ENCODE results near the gene THPO.

The THPO gene

DNA sequence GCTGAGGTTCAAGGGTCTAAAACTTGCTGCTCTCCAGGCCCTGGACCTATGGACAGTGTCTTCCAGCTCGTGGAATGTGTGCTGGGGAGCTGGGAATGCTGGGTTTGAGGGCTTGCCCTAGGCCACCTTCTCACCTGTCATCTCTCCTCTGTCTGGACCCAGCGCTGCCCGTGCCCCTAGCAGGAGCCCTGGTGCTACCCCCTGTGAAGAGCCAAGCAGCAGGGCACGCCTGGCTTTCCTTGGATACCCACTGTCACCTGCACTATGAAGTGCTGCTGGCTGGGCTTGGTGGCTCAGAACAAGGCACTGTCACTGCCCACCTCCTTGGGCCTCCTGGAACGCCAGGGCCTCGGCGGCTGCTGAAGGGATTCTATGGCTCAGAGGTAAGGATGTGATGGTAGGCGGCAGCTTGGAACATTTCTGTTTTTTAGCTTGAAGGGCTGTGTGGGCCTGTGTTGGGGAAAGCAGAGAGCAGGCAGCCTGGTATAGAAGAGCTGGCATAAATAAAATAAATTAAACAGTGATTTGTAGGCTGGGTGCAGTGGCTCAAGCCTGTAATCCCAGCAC is 6.9 kb upstream of the THPO start:
- no peak for DNase-seq (ENCODE audit: low read depth)

GRCh38 chr3:184384342-184384741 is 6.3 kb upstream of the THPO start:
- DNase-seq (ENCODE audit: low read depth), result no peak

DNA sequence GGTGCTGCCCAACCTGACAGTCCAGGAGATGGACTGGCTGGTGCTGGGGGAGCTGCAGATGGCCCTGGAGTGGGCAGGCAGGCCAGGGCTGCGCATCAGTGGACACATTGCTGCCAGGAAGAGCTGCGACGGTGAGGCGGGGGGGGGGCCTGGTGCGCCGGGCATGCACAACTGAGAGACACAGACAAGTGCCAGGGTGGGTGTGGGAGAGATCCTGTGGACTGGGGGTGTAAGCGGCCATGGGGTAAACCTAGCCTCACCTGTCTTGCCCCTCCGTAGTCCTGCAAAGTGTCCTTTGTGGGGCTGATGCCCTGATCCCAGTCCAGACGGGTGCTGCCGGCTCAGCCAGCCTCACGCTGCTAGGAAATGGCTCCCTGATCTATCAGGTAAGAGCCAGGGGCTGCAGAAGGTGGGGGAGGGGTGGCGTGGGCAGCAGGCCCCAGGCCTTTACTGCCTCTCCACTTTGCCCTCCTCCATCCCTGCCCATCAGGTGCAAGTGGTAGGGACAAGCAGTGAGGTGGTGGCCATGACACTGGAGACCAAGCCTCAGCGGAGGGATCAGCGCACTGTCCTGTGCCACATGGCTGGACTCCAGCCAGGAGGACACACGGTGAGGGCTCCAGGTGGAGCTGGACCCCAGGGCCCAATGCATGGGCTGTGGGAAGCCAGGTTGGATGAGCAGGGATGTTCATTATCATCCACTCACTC is 5.2 kb upstream of the THPO start:
- no peak for DNase-seq (ENCODE audit: low read depth)

GRCh38 chr3:184382326-184383032 is 4.5 kb upstream of the THPO start:
- no peak for DNase-seq (ENCODE audit: low read depth)

- DNase-seq (ENCODE audit: low read depth), result no peak
These were observed 3.5 kb upstream of the THPO start for GRCh38 chr3:184381261-184382224.

- DNase-seq (ENCODE audit: low read depth), result no peak
These were observed 2.7 kb upstream of the THPO start for GRCh38 chr3:184380627-184381260.

GRCh38 chr3:184380185-184380626 is 2.2 kb upstream of the THPO start:
- no peak for DNase-seq (ENCODE audit: low read depth)

GRCh38 chr3:184379358-184380184 is 1.6 kb upstream of the THPO start, which contains the start of gene CHRD:
CHRD (plus strand) TSS chr3:184380054; CDS start chr3:184380319, 265 bp downstream.
- DNase-seq (ENCODE audit: low read depth), result no peak

GRCh38 chr3:184378651-184379357 is 797 bp upstream of the THPO start:
- no peak for DNase-seq (ENCODE audit: low read depth)

DNA sequence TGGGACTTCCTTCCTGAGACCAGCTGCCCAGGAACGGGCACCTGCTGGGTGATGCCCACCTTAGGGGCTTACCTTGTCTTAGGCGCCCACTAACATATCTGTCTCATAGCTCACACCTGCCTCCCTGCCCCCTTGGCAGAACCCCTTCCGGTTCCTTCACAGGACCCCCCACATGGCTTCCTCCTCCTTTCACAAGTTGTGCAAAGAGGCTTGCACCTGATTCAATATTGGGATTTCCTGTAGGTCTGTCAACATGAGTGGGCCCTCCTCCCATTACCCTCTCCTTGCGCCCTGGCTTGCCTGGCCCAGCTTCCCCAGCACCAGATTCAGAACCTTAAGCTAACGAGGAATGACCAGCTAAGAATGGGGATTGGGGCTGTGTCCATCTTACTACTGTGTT is 633 bp downstream of the THPO start:
- no peak for DNase-seq (ENCODE audit: low read depth)

- no peak for DNase-seq (ENCODE audit: low read depth)
These were observed 2.1 kb downstream of the THPO start for GRCh38 chr3:184375747-184376461.

DNA sequence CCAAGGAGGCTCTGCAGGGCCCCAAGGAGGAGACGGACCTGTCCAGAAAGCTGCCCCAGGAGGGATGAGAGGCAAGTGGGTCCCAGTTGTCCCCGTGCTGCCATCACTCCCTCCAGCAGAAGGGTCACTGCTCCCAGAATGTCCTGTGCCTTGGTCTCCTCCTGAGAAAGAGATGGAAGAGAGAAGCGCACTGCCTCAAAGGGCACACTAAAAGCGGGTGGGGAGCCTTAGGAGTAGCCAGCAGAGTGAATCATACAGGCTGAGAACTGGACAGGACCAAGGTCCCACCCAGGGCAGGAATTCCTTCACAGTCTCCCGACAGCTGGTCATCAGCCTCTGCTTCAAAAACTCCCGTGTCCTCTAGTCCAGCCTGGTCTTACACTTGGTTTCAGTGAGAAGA is 4.6 kb downstream of the THPO start:
- no peak for DNase-seq (ENCODE audit: low read depth)

GRCh38 chr3:184372911-184373310 is 5.1 kb downstream of the THPO start:
- DNase-seq (ENCODE audit: low read depth), result no peak

GRCh38 chr3:184372296-184372821 is 5.6 kb downstream of the THPO start:
- DNase-seq (ENCODE audit: low read depth), result no peak

GRCh38 chr3:184371570-184372018 is 6.4 kb downstream of the THPO start:
- peak; percentile 35 for DNase-seq (ENCODE audit: low read depth)

DNA sequence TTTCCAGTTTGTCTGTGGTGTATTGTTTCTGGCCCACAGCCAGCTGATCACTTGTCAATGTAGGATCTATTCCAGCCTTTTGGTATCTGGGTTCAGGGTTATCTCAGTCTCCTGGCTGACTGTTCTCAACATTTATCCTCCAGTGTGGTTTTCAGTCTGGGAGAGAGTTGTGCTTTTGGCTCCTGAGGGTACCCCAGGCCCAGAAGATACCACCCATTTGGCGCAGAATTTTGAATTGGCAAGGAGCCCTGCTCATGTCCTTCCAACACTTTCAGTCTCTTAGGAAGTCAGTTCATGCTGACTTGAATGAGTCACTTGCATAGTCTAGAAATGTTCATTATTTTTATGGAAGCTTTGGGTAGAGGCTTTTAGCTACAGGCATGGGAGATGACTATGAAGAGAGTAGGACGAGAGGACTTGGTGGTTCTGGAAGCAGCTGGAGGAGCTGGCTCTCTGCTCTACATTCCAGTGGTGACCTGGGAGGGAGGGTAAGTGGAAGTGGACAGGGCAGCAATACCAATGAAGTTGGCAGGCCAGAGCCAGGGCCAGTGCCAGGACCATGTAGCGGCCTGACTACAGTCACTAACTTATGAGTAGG is 9.3 kb downstream of the THPO start:
- no peak for DNase-seq (ENCODE audit: low read depth)

GRCh38 chr3:184368116-184368515 is 9.9 kb downstream of the THPO start:
- DNase-seq (ENCODE audit: low read depth), result no peak

DNA sequence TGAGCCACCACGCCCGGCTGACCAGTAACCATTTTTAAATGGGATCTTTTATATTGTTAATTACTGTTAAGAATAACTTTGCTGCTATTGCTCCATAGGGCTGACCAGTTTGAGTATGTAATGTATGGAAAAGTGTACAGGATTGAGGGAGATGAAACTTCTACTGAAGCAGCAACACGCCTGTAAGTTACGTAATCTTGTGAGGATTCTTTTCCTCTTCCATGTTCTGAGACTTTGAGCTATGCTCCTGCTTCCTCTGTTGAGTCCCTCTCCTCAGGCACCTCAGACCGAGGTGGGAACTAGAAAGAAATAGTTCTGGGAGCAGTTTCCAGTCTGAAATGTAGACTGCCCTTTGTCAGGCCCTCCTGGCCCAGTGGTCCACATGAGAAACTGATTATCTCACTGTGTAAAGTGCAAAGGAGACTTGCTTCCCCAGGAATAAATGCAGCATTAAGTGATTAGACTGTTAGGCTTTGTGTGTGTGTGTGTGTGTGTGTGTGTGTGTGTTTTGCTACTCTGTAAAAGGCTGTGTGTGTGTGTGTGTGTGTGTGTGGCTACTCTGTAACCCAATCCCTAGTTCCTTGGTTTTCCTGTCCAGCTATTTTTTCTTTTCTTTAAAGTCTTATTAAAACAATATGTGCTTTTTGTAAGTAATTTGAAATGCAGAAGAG is 11.3 kb downstream of the THPO start:
- DNase-seq (ENCODE audit: low read depth), result no peak
